H1 (cell line): ENCODE results near the gene BPIFB2. TPM values are rescaled to one million over a fixed set of nuclear protein-coding genes. Genes with fewer than 3 reads are reported as not detected.

Source experiments
- CTCF ChIA-PET: fragments of 300-600 bp; sonication (Branson Sonifier 250); formaldehyde crosslinking; loops from one replicate; lab custom pipeline; 2021; ENCODE audit not compliant: partially characterized antibody; lab: Charles Lee
- POLR2A ChIA-PET: fragments of 300-600 bp; sonication (Branson Sonifier 250); formaldehyde crosslinking; loops from one replicate; lab custom pipeline; 2021; ENCODE audit warnings: inconsistent platforms; ENCODE audit not compliant: partially characterized antibody; lab: Charles Lee
- DNase-seq, 2 experiments: peaks; one replicate each; pipeline versions ENCODE4 v3.0.0 to v3.0.0-alpha.2; 2010 to 2022; ENCODE audit warnings: low spot score in 2 of 2, low read depth in 1 of 2, mixed read lengths in 1 of 2
- FAIRE-seq: peaks from 2 replicates; lab custom pipeline; 2011; peaks lifted over from hg19 to GRCh38; lab: Jason Lieb, UNC
- H2AFZ ChIP-seq: 2 replicates; pipeline ENCODE4 v1.8.1; 2012; ENCODE audit warnings: low read length, inconsistent platforms
- H2AK5ac ChIP-seq: 2 replicates; pipeline ENCODE4 v1.6.1; 2013; ENCODE audit warnings: low read depth, low read length
- H2BK120ac ChIP-seq: replicated peaks from 2 replicates; pipeline ENCODE3; 2013; ENCODE audit warnings: low read depth, low read length, inconsistent platforms
- H2BK12ac ChIP-seq: 2 replicates; pipeline ENCODE4 v1.6.1; 2013; ENCODE audit warnings: low read depth, low read length
- H2BK15ac ChIP-seq: 2 replicates; pipeline ENCODE4 v1.6.1; 2013; ENCODE audit warnings: low read length
- H2BK20ac ChIP-seq: 2 replicates; pipeline ENCODE4 v1.6.1; 2013; ENCODE audit warnings: low read length
- H2BK5ac ChIP-seq: 2 replicates; pipeline ENCODE4 v1.6.1; 2013; ENCODE audit warnings: low read depth, low read length
- H3K14ac ChIP-seq: 2 replicates; pipeline ENCODE4 v1.6.1; 2013; ENCODE audit warnings: inconsistent platforms; ENCODE audit not compliant: insufficient read length
- H3K18ac ChIP-seq: 2 replicates; pipeline ENCODE4 v1.6.1; 2013; ENCODE audit warnings: low read length; ENCODE audit errors: extremely low read depth
- H3K23ac ChIP-seq: 2 replicates; pipeline ENCODE4 v1.6.1; 2013; ENCODE audit warnings: inconsistent platforms; ENCODE audit not compliant: insufficient read length
- H3K23me2 ChIP-seq: 2 replicates; pipeline ENCODE4 v1.6.1; 2013; ENCODE audit warnings: low read depth, low read length
- H3K27ac ChIP-seq: 2 replicates; pipeline ENCODE4 v1.6.1; 2011; ENCODE audit warnings: low read depth, low read length, inconsistent platforms
- H3K27me3 ChIP-seq, 4 experiments: replicated peaks in 1 of 4; 1 replicate in 1 of 4; 2 replicates in 3 of 4; pipeline versions ENCODE4 v1.6.1 to v1.8.1; 2011 to 2013; ENCODE audit warnings: low read length in 3 of 4, mild to moderate bottlenecking in 3 of 4, inconsistent platforms in 2 of 4, mixed read lengths in 2 of 4, moderate library complexity in 1 of 4; ENCODE audit not compliant: control insufficient read depth in 3 of 4, insufficient read depth in 3 of 4; ENCODE audit errors: extremely low read depth in 1 of 4
- H3K36me3 ChIP-seq, 4 experiments: 2 replicates each; pipeline versions ENCODE4 v1.6.1 to v1.8.1; 2011 to 2013; ENCODE audit warnings: mild to moderate bottlenecking in 4 of 4, low read length in 3 of 4, moderate library complexity in 2 of 4, control low read depth in 1 of 4, inconsistent platforms in 1 of 4; ENCODE audit not compliant: insufficient read depth in 4 of 4, control insufficient read depth in 2 of 4
- H3K4ac ChIP-seq: replicated peaks from 2 replicates; pipeline ENCODE3; 2013; ENCODE audit warnings: low read length, low read depth, mixed read lengths, inconsistent platforms; ENCODE audit not compliant: insufficient read length
- H3K4me1 ChIP-seq, 4 experiments: replicated peaks in 1 of 4; 1 replicate in 1 of 4; 2 replicates in 3 of 4; pipeline versions ENCODE4 v1.6.1 to v1.8.1; 2011 to 2013; ENCODE audit warnings: low read length in 3 of 4, inconsistent platforms in 2 of 4, mixed read lengths in 1 of 4; ENCODE audit not compliant: insufficient read depth in 4 of 4, control insufficient read depth in 3 of 4
- H3K4me2 ChIP-seq, 2 experiments: 2 replicates each; pipeline versions ENCODE4 v1.6.1 to v1.8.1; 2011 to 2013; ENCODE audit warnings: low read depth in 2 of 2, low read length in 2 of 2, control low read depth in 1 of 2, inconsistent platforms in 1 of 2, mild to moderate bottlenecking in 1 of 2; ENCODE audit not compliant: insufficient read depth in 1 of 2
- H3K4me3 ChIP-seq, 4 experiments: fragments of 200-600, 300-600 bp in 1 of 4; sonication (generic), shearing (Covaris generic), sonication (Bioruptor Twin) in 1 of 4; 2 replicates each; pipeline versions ENCODE4 v1.5.1 to v1.8.1; 2011 to 2016; ENCODE audit warnings: low read length in 4 of 4, low read depth in 3 of 4, control low read depth in 2 of 4, inconsistent platforms in 2 of 4, mild to moderate bottlenecking in 2 of 4, mixed read lengths in 1 of 4, moderate library complexity in 1 of 4; ENCODE audit not compliant: insufficient read depth in 2 of 4; ENCODE audit errors: extremely low read depth in 1 of 4
- H3K56ac ChIP-seq: replicated peaks from 2 replicates; pipeline ENCODE3; 2013; ENCODE audit warnings: low read depth, mild to moderate bottlenecking, mixed read lengths, low read length, inconsistent platforms; ENCODE audit not compliant: insufficient read length
- H3K79me1 ChIP-seq: 2 replicates; pipeline ENCODE4 v1.6.1; 2013; ENCODE audit warnings: low read depth, low read length, control low read depth
- H3K79me2 ChIP-seq, 2 experiments: 2 replicates each; pipeline versions ENCODE4 v1.6.1 to v1.8.1; 2012 to 2013; ENCODE audit warnings: low read length in 2 of 2, mild to moderate bottlenecking in 2 of 2, inconsistent platforms in 1 of 2; ENCODE audit not compliant: insufficient read depth in 2 of 2, control insufficient read depth in 1 of 2
- H3K9ac ChIP-seq, 4 experiments: replicated peaks in 1 of 4; 1 replicate in 1 of 4; 2 replicates in 3 of 4; pipeline versions ENCODE4 v1.6.1 to v1.8.1; 2011 to 2013; ENCODE audit warnings: low read depth in 3 of 4, low read length in 3 of 4, control low read depth in 2 of 4, mild to moderate bottlenecking in 2 of 4, moderate library complexity in 2 of 4, inconsistent platforms in 1 of 4; ENCODE audit errors: extremely low read depth in 1 of 4
- H3K9me3 ChIP-seq, 2 experiments: 2 replicates each; pipeline versions ENCODE4 v1.6.1 to v1.8.1; 2012 to 2013; ENCODE audit warnings: mild to moderate bottlenecking in 2 of 2, moderate library complexity in 2 of 2, control low read depth in 1 of 2, inconsistent platforms in 1 of 2, low read depth in 1 of 2, low read length in 1 of 2, mixed read lengths in 1 of 2; ENCODE audit not compliant: insufficient read depth in 2 of 2
- H4K20me1 ChIP-seq, 2 experiments: replicated peaks in 1 of 2; 2 replicates each; pipeline versions ENCODE3 to v1.8.1; 2011 to 2013; ENCODE audit warnings: inconsistent platforms in 2 of 2, low read length in 2 of 2, mild to moderate bottlenecking in 1 of 2; ENCODE audit not compliant: insufficient read depth in 2 of 2, control insufficient read depth in 1 of 2
- H4K5ac ChIP-seq: 2 replicates; pipeline ENCODE4 v1.6.1; 2013; ENCODE audit warnings: low read length, low read depth, mixed read lengths, inconsistent platforms; ENCODE audit not compliant: insufficient read length
- H4K8ac ChIP-seq: 2 replicates; pipeline ENCODE4 v1.8.0; 2013; ENCODE audit warnings: mild to moderate bottlenecking, moderate library complexity, low read length, inconsistent platforms; ENCODE audit not compliant: insufficient read depth; ENCODE audit errors: extremely low read depth
- H4K91ac ChIP-seq: replicated peaks from 2 replicates; pipeline ENCODE3; 2013; ENCODE audit warnings: low read length, mixed read lengths, inconsistent platforms; ENCODE audit not compliant: insufficient read length
- ATF3 ChIP-seq: IDR thresholded peaks from 2 replicates; pipeline ENCODE4 v1.6.1; 2011; ENCODE audit warnings: low read depth, mild to moderate bottlenecking, low read length; ENCODE audit not compliant: insufficient read depth
- CBX8 ChIP-seq: fragments of 300-800, 300-1000 bp; sonication (generic); IDR thresholded peaks from 2 replicates; pipeline ENCODE4 v1.7.1; 2016; ENCODE audit warnings: low read depth, low read length, borderline replicate concordance
- EP300 ChIP-seq, 2 experiments: IDR thresholded peaks; 1 replicate in 1 of 2; 2 replicates in 1 of 2; pipeline ENCODE4 v1.6.1; 2011 to 2012; ENCODE audit warnings: low read depth in 2 of 2, low read length in 2 of 2, mild to moderate bottlenecking in 2 of 2, borderline replicate concordance in 1 of 2, inconsistent platforms in 1 of 2, moderate library complexity in 1 of 2
- EZH2 ChIP-seq: fragments of 200-600 bp; sonication (generic); IDR thresholded peaks from 2 replicates; pipeline ENCODE4 v1.7.1; 2012; ENCODE audit warnings: low read depth, mild to moderate bottlenecking, moderate library complexity, low read length, inconsistent platforms; ENCODE audit not compliant: severe bottlenecking
- HDAC6 ChIP-seq: IDR thresholded peaks from one replicate; pipeline ENCODE4 v1.7.1; 2012; ENCODE audit warnings: low read depth, mild to moderate bottlenecking, inconsistent platforms, low read length, moderate library complexity
- KDM5A ChIP-seq: fragments of 200-600 bp; IDR thresholded peaks from 2 replicates; pipeline ENCODE4 v1.7.1; 2012; ENCODE audit warnings: mild to moderate bottlenecking, low read length, inconsistent platforms, mixed read lengths
- POLR2A ChIP-seq, 2 experiments: IDR thresholded peaks; 1 replicate in 1 of 2; 2 replicates in 1 of 2; pipeline ENCODE4 v1.6.1; 2011; ENCODE audit warnings: low read depth in 2 of 2, low read length in 2 of 2, mild to moderate bottlenecking in 2 of 2; ENCODE audit errors: control extremely low read depth in 1 of 2
- POU5F1 ChIP-seq: IDR thresholded peaks from 2 replicates; pipeline ENCODE4 v1.6.1; 2011; ENCODE audit warnings: low read depth, mild to moderate bottlenecking, low read length, moderate library complexity
- RXRA ChIP-seq: IDR thresholded peaks from 2 replicates; pipeline ENCODE4 v1.6.1; 2011; ENCODE audit warnings: low read depth, mild to moderate bottlenecking, low read length, moderate library complexity; ENCODE audit not compliant: insufficient read depth
- SIRT6 ChIP-seq: IDR thresholded peaks from one replicate; pipeline ENCODE4 v1.7.1; 2012; ENCODE audit warnings: low read length, inconsistent platforms
- SUZ12 ChIP-seq: fragments of 200-600 bp; sonication (generic); IDR thresholded peaks from 2 replicates; pipeline ENCODE4 v1.6.1; 2012; ENCODE audit warnings: mild to moderate bottlenecking, inconsistent platforms, low read length, moderate library complexity, mixed read lengths
- USF2 ChIP-seq: IDR thresholded peaks from 2 replicates; pipeline ENCODE4 v1.6.1; 2011; ENCODE audit warnings: low read length, improper control_type of control experiment
- WGBS, 2 experiments: shearing (Covaris generic) in 1 of 2; methylation state at CpG; one replicate each; pipeline versions ENCODE4 v1.1.6 to v1.1.7; 2013 to 2015; ENCODE audit warnings: low lambda C conversion rate in 2 of 2, mixed read lengths in 2 of 2, inconsistent platforms in 1 of 2, low coverage in 1 of 2, missing lambda C conversion rate in 1 of 2; ENCODE audit not compliant: insufficient replicate concordance in 2 of 2, insufficient coverage in 1 of 2, insufficient read length in 1 of 2; ENCODE audit errors: extremely low coverage in 1 of 2, missing lambda C conversion rate in 1 of 2; 5-methylcytosine and 5-hydroxymethylcytosine counted together
- polyA plus RNA-seq, 7 experiments: library from polyadenylated mRNA; depleted of rRNA in 3 of 7; stranded (reverse) in 5 of 7; unstranded in 2 of 7; fragments of >200 nt in 5 of 7; fragments of 200-250 nt in 2 of 7; gene quantifications; 1 replicate in 5 of 7; 2 replicates in 1 of 7; 4 replicates in 1 of 7; pipeline versions ENCODE4 v1.2.1 to v1.2.3, GENCODE V29; 2011 to 2013; ENCODE audit warnings: missing spikeins in 2 of 7, mixed read lengths in 2 of 7
- total RNA-seq: library from RNA; stranded (reverse); fragmentation: NEBNext Ultra II Directional; extraction: Animal tissue kit (Norgen Biotek cat#: 25700); gene quantifications from 2 replicates; pipeline ENCODE4 v1.2.1, GENCODE V29; 2021

The BPIFB2 gene
- total and polyA plus RNA-seq, 2 of the 8 experiments (the other 6 are each of a cell fraction or from before 2014, with no cell fraction given), result not detected

GRCh38 chr20:33072813-33073212 lies 65.3 kb downstream of the BPIFB2 start:
- no peak overlapping the region for H2BK15ac ChIP-seq
- H2BK12ac ChIP-seq, result no peak overlapping the region
- H3K9ac ChIP-seq, result no peak overlapping the region
- H3K18ac ChIP-seq, result no peak overlapping the region
- no peaks in the 10 kb centered on the region for H3K79me2 ChIP-seq
- H4K5ac ChIP-seq, result no peak overlapping the region
- no peak overlapping the region for H3K4me2 ChIP-seq
- no peak overlapping the region for H2AK5ac ChIP-seq
- peaks cover 5% of the 10 kb centered on the region; the same call in 1 of the 2 replicates for H3K23me2 ChIP-seq
- H3K23ac ChIP-seq, result no peak overlapping the region
- H2BK20ac ChIP-seq, result no peak overlapping the region
- ChIA-PET CTCF (interaction anchor here (1.8 to 2.0 kb wide), 2 partner anchors 22 to 77 kb away, joined by 5 to 7 read pairs; no protein-coding TSS in a partner anchor), POLR2A (interaction anchor here (0.6 kb wide), 1 partner anchor 30 kb away, joined by 3 read pairs; no protein-coding TSS in a partner anchor)
- H3K27ac ChIP-seq, result no peak overlapping the region
- no peak for DNase-seq
- no peaks in the 10 kb centered on the region for H3K4me1 ChIP-seq
- H3K56ac ChIP-seq, result no peak overlapping the region
- no peak overlapping the region for H2AFZ ChIP-seq
- H4K91ac ChIP-seq, result no peak overlapping the region
- H3K9me3 ChIP-seq, result no peaks in the 10 kb centered on the region
- no peaks in the 10 kb centered on the region for H3K79me1 ChIP-seq
- H2BK120ac ChIP-seq, result no peak overlapping the region
- WGBS, 2 experiments, result 88% methylated on average over 2 of the region's 2 CpGs; no CpG with 5 or more reads in 1 of the 2 experiments
- H3K4me3 ChIP-seq, result no peak overlapping the region
- H2BK5ac ChIP-seq, result no peak overlapping the region
- FAIRE-seq, result no peak
- H3K4ac ChIP-seq, result no peak overlapping the region
- no peaks in the 10 kb centered on the region for H3K36me3 ChIP-seq
- peaks cover 0 to 2% of the 10 kb centered on the region in 2 experiments for H4K20me1 ChIP-seq
- H4K8ac ChIP-seq, result no peak overlapping the region
- no peaks in the 10 kb centered on the region for H3K27me3 ChIP-seq
- H3K14ac ChIP-seq, result no peak overlapping the region
- TF ChIP-seq POLR2A (IDR thresholded peaks at IDR 0.05; ENCODE audit: control extremely low read depth in 1 of 2, low read depth in 2 of 2, low read length in 2 of 2) (no peak), RXRA (no peak), ATF3 (no peak), USF2 (no peak), SIRT6 (no peak), SUZ12 (no peak), KDM5A (no peak), EZH2 (no peak), EP300 (IDR thresholded peaks at IDR 0.05; ENCODE audit: borderline replicate concordance in 1 of 2, low read depth in 2 of 2, low read length in 2 of 2) (no peak), CBX8 (no peak), POU5F1 (no peak), HDAC6 (no peak)
